ENCODE results near the gene KLC1. TPM values are rescaled to one million over a fixed set of nuclear protein-coding genes. Genes with fewer than 3 reads are reported as not detected.

The KLC1 gene
- total and polyA plus RNA-seq, 2 donors (not counting 1 experiment from before 2014, with no cell fraction given): 102 to 243 TPM

DNA sequence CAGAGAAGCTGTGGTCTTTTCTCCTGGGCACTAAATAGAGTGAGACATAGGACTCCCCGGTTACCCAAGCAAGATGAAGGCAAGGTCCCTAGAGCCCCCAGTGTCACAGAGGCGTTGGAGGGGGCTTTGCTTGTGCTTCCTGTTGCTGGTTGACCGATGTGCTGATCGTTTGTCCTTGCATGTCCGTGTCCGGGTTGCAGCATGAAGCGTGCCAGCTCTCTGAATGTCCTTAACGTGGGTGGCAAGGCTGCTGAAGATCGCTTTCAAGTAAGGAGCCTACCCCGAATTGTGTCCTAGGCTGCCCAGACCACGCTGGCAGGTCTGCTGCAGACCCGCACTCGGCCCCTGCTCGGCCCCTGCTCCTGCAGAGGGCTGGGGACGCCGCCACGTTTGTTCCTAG lies 63.1 kb downstream of the KLC1 start:
- H3K27ac ChIP-seq (ENCODE audit: low read length in 2 of 2): peak overlapping the region; percentile 68 to 79
- peaks cover 59% of the 10 kb centered on the region for H3K4me1 Mint-ChIP-seq
- peak overlapping the region; percentile 87 for H3K27ac Mint-ChIP-seq
- H3K79me2 ChIP-seq (ENCODE audit: control insufficient read depth, insufficient read depth, low read length): peaks cover 8% of the 10 kb centered on the region
- H3K9ac ChIP-seq (ENCODE audit: low read length): no peak overlapping the region
- H3K27me3 Mint-ChIP-seq: no peaks in the 10 kb centered on the region
- H3K9me3 Mint-ChIP-seq (ENCODE audit: insufficient read depth): no peaks in the 10 kb centered on the region
- TF ChIP-seq, protein P1, sequence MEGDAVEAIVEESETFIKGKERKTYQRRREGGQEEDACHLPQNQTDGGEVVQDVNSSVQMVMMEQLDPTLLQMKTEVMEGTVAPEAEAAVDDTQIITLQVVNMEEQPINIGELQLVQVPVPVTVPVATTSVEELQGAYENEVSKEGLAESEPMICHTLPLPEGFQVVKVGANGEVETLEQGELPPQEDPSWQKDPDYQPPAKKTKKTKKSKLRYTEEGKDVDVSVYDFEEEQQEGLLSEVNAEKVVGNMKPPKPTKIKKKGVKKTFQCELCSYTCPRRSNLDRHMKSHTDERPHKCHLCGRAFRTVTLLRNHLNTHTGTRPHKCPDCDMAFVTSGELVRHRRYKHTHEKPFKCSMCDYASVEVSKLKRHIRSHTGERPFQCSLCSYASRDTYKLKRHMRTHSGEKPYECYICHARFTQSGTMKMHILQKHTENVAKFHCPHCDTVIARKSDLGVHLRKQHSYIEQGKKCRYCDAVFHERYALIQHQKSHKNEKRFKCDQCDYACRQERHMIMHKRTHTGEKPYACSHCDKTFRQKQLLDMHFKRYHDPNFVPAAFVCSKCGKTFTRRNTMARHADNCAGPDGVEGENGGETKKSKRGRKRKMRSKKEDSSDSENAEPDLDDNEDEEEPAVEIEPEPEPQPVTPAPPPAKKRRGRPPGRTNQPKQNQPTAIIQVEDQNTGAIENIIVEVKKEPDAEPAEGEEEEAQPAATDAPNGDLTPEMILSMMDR (IDR thresholded peaks at IDR 0.05): no peak
- no peak for TF ChIP-seq EZH2 (IDR thresholded peaks at IDR 0.05; ENCODE audit: borderline replicate concordance, insufficient read depth, low read depth, low read length, poor library complexity, severe bottlenecking)
- H3K9me3 ChIP-seq (ENCODE audit: control extremely low read depth in 1 of 3, control insufficient read depth in 2 of 3, insufficient read depth in 1 of 3, low read length in 2 of 3): no peaks in the 10 kb centered on the region
- intact Hi-C loops (cut with micrococcal nuclease): no loop called here
- H3K4me1 ChIP-seq (ENCODE audit: control insufficient read depth in 2 of 2, insufficient read depth in 2 of 2, low read length in 2 of 2): peaks cover 49 to 58% of the 10 kb centered on the region in 2 donors
- peak overlapping the region; percentile 69 for H3K4me3 Mint-ChIP-seq
- WGBS (ENCODE audit: insufficient coverage): 33% methylated on average over 12 of the region's 17 CpGs
- ChIA-PET CTCF (interaction anchor here (0.9 kb wide), 1 partner anchor 9 kb away, joined by 5 read pairs; no protein-coding TSS in a partner anchor), POLR2A (interaction anchor here (0.6 kb wide), 1 partner anchor 1094 kb away, joined by 4 read pairs; no protein-coding TSS in a partner anchor)
- H3K4me2 ChIP-seq (replicated peaks; ENCODE audit: low read depth, low read length, poor library complexity, severe bottlenecking): peak overlapping the region; percentile 45
- peaks cover 15% of the 10 kb centered on the region for H4K20me1 ChIP-seq (ENCODE audit: control insufficient read depth, insufficient read depth, low read length, poor library complexity, severe bottlenecking)
- H3K4me3 ChIP-seq (ENCODE audit: control extremely low read depth in 1 of 5, extremely low read depth in 1 of 5, insufficient read depth in 1 of 5, low read depth in 2 of 5, low read length in 4 of 5): no peak overlapping the region
- H3K27me3 ChIP-seq (replicated peaks in 1 of 4; ENCODE audit: control extremely low read depth in 1 of 4, control insufficient read depth in 3 of 4, insufficient read depth in 4 of 4, low read length in 3 of 4): no peaks in the 10 kb centered on the region
- no peak overlapping the region for H2AFZ ChIP-seq (ENCODE audit: insufficient read depth, low read depth, low read length, poor library complexity, severe bottlenecking)
- DNase-seq: no peak
- ATAC-seq (ENCODE audit: low read depth): peak; percentile 26
- peaks cover 0 to 28% of the 10 kb centered on the region in 2 experiments for H3K36me3 ChIP-seq (replicated peaks in 1 of 2; ENCODE audit: control extremely low read depth in 1 of 2, control insufficient read depth in 1 of 2, extremely low read depth in 1 of 2, insufficient read depth in 2 of 2, low read length in 1 of 2)

DNA sequence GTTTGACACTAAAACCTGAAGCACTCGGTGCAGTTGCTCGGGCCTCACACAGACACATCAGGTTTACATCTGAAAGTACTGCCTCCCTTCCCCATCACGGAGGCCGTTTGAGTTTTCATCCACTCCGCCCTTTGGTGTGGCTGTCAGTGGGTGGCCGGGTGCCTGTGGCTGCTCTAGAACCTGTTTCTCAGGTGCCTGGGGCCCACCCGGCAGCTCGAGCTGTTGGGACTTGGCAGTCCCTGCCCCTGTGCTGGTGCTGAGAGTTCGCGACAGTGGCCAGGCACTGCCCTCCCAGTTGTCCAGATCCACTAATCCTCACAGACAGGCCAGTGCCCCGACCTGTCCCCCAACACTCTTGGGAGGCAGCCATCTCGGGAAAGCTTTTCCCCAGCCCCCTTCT lies 63.9 kb downstream of the KLC1 start:
- H3K27me3 Mint-ChIP-seq: no peaks in the 10 kb centered on the region
- Histone ChIP-seq H3K9ac (ENCODE audit: low read length) (no peak overlapping the region), H4K20me1 (ENCODE audit: control insufficient read depth, insufficient read depth, low read length, poor library complexity, severe bottlenecking) (peaks cover 19% of the 10 kb centered on the region), H2AFZ (ENCODE audit: insufficient read depth, low read depth, low read length, poor library complexity, severe bottlenecking) (no peak overlapping the region), H3K36me3 (replicated peaks in 1 of 2; ENCODE audit: control extremely low read depth in 1 of 2, control insufficient read depth in 1 of 2, extremely low read depth in 1 of 2, insufficient read depth in 2 of 2, low read length in 1 of 2) (peaks cover 0 to 30% of the 10 kb centered on the region in 2 experiments), H3K79me2 (ENCODE audit: control insufficient read depth, insufficient read depth, low read length) (peaks cover 8% of the 10 kb centered on the region), H3K4me3 (ENCODE audit: control extremely low read depth in 1 of 5, extremely low read depth in 1 of 5, insufficient read depth in 1 of 5, low read depth in 2 of 5, low read length in 4 of 5) (no peak overlapping the region), H3K9me3 (ENCODE audit: control extremely low read depth in 1 of 3, control insufficient read depth in 2 of 3, insufficient read depth in 1 of 3, low read length in 2 of 3) (no peaks in the 10 kb centered on the region), H3K4me2 (replicated peaks; ENCODE audit: low read depth, low read length, poor library complexity, severe bottlenecking) (no peak overlapping the region), H3K4me1 (ENCODE audit: control insufficient read depth in 2 of 2, insufficient read depth in 2 of 2, low read length in 2 of 2) (peaks cover 52 to 62% of the 10 kb centered on the region in 2 donors), H3K27me3 (replicated peaks in 1 of 4; ENCODE audit: control extremely low read depth in 1 of 4, control insufficient read depth in 3 of 4, insufficient read depth in 4 of 4, low read length in 3 of 4) (no peaks in the 10 kb centered on the region), H3K27ac (ENCODE audit: low read length in 2 of 2) (peak overlapping the region in 1 of 2 donors; percentile 79)
- WGBS (ENCODE audit: insufficient coverage): 91% methylated on average over 8 of the region's 12 CpGs
- H3K9me3 Mint-ChIP-seq (ENCODE audit: insufficient read depth): no peaks in the 10 kb centered on the region
- no peak for ATAC-seq (ENCODE audit: low read depth)
- intact Hi-C loops (cut with micrococcal nuclease): no loop called here
- H3K27ac Mint-ChIP-seq: peak overlapping the region; percentile 68
- CTCF ChIA-PET: no interaction called here
- peaks cover 65% of the 10 kb centered on the region for H3K4me1 Mint-ChIP-seq
- POLR2A ChIA-PET: interaction anchor here (0.6 kb wide), 1 partner anchor 1095 kb away, joined by 4 read pairs; no protein-coding TSS in a partner anchor
- no peak overlapping the region for H3K4me3 Mint-ChIP-seq
- no peak for TF ChIP-seq EZH2 (IDR thresholded peaks at IDR 0.05; ENCODE audit: borderline replicate concordance, insufficient read depth, low read depth, low read length, poor library complexity, severe bottlenecking)
- TF ChIP-seq, protein P1 (IDR thresholded peaks at IDR 0.05): no peak
- peak; percentile 12 for DNase-seq

All from B cell (primary cell).